Hepatocyte (in vitro differentiated cells): ENCODE measurements around the gene TRHDE.

ENCODE experiments used
- CTCF ChIP-seq: fragments of 200-600 bp; sonication (generic); IDR thresholded peaks from 2 replicates; pipeline ENCODE4 v1.5.1; 2016; ENCODE audit warnings: antibody characterized with exemption, mild to moderate bottlenecking; ENCODE audit not compliant: poor library complexity
- EZH2 ChIP-seq: fragments of 200-600 bp; sonication (generic); IDR thresholded peaks from 2 replicates; pipeline ENCODE4 v1.6.1; 2016; ENCODE audit warnings: antibody characterized with exemption, mild to moderate bottlenecking, borderline replicate concordance

GRCh38 chr12:72491426-72491825 lies 219.3 kb downstream of the TRHDE start:
- TF ChIP-seq CTCF (no peak), EZH2 (no peak)
